Measurements from ENCODE around the gene TPPP3. TPM values are rescaled to one million over a fixed set of nuclear protein-coding genes. Genes with fewer than 3 reads are reported as not detected.
A peak's percentile ranks its signal among the peaks of the same experiment; 100 is the strongest.
"Not testable (repeated sequence)": the region's sequence is repeated elsewhere in the genome, so short reads cannot be mapped to it uniquely, and the experiment has no call there.

Gene TPPP3
- total RNA-seq, 6 donors from 2014 or later: 40.0 to 167 (median 112) TPM

DNA sequence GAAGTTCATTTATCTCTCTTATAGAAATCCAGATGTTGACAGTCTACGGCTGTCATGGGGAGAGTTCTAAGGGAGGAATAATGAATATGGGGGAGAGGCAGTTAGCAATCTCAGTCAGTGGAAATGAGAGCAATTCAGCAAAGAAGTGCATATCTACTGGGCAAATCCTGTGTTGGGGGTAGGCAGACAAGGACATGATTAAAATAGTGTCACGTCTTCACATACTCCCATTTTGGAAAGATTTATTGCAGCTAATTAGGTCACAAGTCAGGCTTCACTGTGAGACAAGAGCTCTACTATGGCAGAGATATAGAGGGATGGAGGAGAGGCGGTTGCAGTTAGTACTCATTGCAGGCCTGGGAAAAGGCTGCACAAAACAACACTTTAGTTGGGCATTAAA is 36.9 kb downstream of the TPPP3 start:
- Histone ChIP-seq H3K27me3 (no peaks in the 10 kb centered on the region), H3K27ac (no peak overlapping the region), H3K4me1 (peaks cover 0 to 7% (median 0%) of the 10 kb centered on the region in 4 donors), H3K9me3 (no peaks in the 10 kb centered on the region), H3K36me3 (no peaks in the 10 kb centered on the region), H3K4me3 (no peak overlapping the region)
- 85 to 98% methylated on average over 3 of the region's 3 CpGs for WGBS, 2 donors
- TF ChIP-seq POLR2AphosphoS5 (IDR thresholded peaks at IDR 0.05): no peak
- TF ChIP-seq, protein P1, sequence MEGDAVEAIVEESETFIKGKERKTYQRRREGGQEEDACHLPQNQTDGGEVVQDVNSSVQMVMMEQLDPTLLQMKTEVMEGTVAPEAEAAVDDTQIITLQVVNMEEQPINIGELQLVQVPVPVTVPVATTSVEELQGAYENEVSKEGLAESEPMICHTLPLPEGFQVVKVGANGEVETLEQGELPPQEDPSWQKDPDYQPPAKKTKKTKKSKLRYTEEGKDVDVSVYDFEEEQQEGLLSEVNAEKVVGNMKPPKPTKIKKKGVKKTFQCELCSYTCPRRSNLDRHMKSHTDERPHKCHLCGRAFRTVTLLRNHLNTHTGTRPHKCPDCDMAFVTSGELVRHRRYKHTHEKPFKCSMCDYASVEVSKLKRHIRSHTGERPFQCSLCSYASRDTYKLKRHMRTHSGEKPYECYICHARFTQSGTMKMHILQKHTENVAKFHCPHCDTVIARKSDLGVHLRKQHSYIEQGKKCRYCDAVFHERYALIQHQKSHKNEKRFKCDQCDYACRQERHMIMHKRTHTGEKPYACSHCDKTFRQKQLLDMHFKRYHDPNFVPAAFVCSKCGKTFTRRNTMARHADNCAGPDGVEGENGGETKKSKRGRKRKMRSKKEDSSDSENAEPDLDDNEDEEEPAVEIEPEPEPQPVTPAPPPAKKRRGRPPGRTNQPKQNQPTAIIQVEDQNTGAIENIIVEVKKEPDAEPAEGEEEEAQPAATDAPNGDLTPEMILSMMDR (IDR thresholded peaks at IDR 0.05): no peak
- TF ChIP-seq EP300 (IDR thresholded peaks at IDR 0.05): no peak
- TF ChIP-seq POLR2A (IDR thresholded peaks at IDR 0.05): no peak
- no peak for DNase-seq
- no peak for ATAC-seq (ENCODE audit: low FRiP score in 2 of 2)

DNA sequence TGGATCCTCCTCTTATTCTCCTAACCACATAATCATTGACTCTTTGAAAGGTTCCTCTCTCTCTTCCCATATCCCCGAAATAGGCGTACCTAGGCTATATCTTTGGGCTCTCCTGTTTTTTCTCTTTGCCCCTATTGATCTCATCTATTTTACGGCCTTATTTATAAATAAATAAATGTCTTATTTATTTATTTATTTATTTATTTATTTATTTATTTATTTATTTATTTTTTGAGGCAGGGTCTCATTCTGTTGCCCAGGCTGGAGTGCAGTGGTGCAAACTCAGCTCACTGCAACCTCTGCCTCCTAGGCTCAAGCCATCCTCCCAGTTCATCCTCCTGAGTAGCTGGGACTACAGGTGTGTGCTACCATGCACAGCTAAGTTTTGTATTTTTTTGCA is 40.8 kb downstream of the TPPP3 start:
- ATAC-seq (ENCODE audit: low FRiP score in 2 of 2); H3K27ac ChIP-seq; H3K27me3 ChIP-seq; H3K4me1 ChIP-seq; H3K9me3 ChIP-seq; H3K36me3 ChIP-seq; DNase-seq; H3K4me3 ChIP-seq: not testable (repeated sequence)
- 96 to 97% methylated on average over 3 of the region's 3 CpGs for WGBS, 2 donors

DNA sequence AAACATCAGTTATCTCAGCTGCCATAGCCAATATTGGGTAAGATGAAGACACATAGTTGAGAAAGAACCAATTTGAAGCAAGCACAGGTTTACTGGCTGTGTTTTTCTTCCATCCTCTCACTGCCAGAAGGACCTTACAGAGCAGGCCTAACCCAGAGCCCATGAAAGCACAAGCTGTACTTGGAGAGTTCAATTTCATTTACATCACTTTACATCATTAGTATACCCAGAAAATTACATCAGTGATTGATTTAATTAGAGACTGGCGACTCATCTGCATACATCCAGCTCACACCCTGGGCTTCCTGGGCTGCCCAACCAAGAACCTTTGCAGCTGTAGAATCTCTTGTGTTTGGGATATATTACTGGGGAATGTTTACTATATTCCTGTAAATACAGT is 43.0 kb downstream of the TPPP3 start:
- H3K27ac ChIP-seq: no peak overlapping the region
- WGBS, 2 donors: 88 to 96% methylated on average over 1 of the region's 1 CpG
- no peaks in the 10 kb centered on the region for H3K27me3 ChIP-seq
- no peak for ATAC-seq (ENCODE audit: low FRiP score in 2 of 2)
- no peak overlapping the region for H3K4me3 ChIP-seq
- TF ChIP-seq POLR2A (IDR thresholded peaks at IDR 0.05) (no peak), POLR2AphosphoS5 (IDR thresholded peaks at IDR 0.05) (no peak), EP300 (IDR thresholded peaks at IDR 0.05) (no peak)
- TF ChIP-seq, protein P1 (IDR thresholded peaks at IDR 0.05): no peak
- no peak for DNase-seq
- peaks cover 8 to 14% (median 11%) of the 10 kb centered on the region in 4 donors for H3K4me1 ChIP-seq
- no peaks in the 10 kb centered on the region for H3K9me3 ChIP-seq
- H3K36me3 ChIP-seq: no peaks in the 10 kb centered on the region

DNA sequence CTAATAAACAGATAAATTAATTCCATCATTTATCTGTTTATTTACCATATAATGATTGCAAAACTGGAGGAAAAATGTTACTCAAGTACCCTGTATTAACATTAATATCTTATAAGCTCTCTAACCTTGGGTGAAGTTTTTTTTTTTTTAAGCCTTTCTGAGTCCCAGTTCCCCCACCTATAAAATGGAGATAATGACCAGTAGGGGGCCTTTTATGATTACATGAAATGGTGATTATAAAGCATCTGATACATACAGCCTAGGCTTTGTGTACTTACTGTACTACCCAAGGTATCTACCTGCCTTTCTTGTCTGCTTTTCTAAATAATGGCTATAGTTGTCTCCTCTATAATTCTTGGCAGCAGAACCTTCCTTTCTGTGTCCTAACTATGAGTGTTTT is 44.1 kb downstream of the TPPP3 start:
- H3K4me1 ChIP-seq: peaks cover 13 to 17% (median 14%) of the 10 kb centered on the region in 4 donors
- DNase-seq: no peak
- H3K9me3 ChIP-seq: no peaks in the 10 kb centered on the region
- no peak overlapping the region for H3K4me3 ChIP-seq
- no peaks in the 10 kb centered on the region for H3K27me3 ChIP-seq
- TF ChIP-seq, protein P1 (IDR thresholded peaks at IDR 0.05): peak in 5 of 6 experiments; percentile 36 to 45 (median 39)
- TF ChIP-seq POLR2AphosphoS5 (IDR thresholded peaks at IDR 0.05) (no peak), POLR2A (IDR thresholded peaks at IDR 0.05) (no peak), EP300 (IDR thresholded peaks at IDR 0.05) (no peak)
- peak in 1 of 2 donors; percentile 47 for ATAC-seq (ENCODE audit: low FRiP score in 2 of 2)
- no peaks in the 10 kb centered on the region for H3K36me3 ChIP-seq
- H3K27ac ChIP-seq: no peak overlapping the region

DNA sequence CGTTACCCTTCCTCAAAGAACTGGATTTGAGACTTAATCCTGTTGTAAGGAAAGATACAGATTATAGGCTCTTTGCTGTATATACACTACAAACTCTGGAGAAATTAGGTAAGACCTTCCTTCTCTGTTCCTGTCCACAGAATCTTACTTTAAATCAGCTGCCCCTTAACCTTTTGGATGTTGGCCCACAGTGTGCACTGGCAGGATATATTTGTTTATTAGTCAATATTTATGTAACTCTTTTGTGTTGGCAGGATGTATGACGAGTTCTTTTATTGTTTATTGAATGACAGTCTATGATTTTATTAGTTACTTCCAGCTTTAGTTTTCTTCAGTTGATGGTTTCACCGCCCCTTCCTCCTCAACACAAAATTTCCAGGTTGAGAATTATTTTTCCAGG is 47.0 kb downstream of the TPPP3 start:
- Histone ChIP-seq H3K27me3 (no peaks in the 10 kb centered on the region), H3K27ac (peak overlapping the region in 3 of 4 donors; percentile 56 to 80 (median 63)), H3K9me3 (no peaks in the 10 kb centered on the region), H3K4me3 (no peak overlapping the region), H3K4me1 (peaks cover 13 to 17% (median 14%) of the 10 kb centered on the region in 4 donors), H3K36me3 (no peaks in the 10 kb centered on the region)
- WGBS, 2 donors: 50 to 58% methylated on average over 3 of the region's 3 CpGs
- DNase-seq (no peak), ATAC-seq (ENCODE audit: low FRiP score in 2 of 2) (no peak)
- peak in 1 of 2 donors; percentile 14 for TF ChIP-seq POLR2AphosphoS5 (IDR thresholded peaks at IDR 0.05)
- TF ChIP-seq, protein P1 (IDR thresholded peaks at IDR 0.05): no peak
- TF ChIP-seq EP300 (IDR thresholded peaks at IDR 0.05): peak in 1 of 4 donors; percentile 10
- no peak for TF ChIP-seq POLR2A (IDR thresholded peaks at IDR 0.05)
